GM19455 (cell line): ENCODE measurements around the gene UGT2B28.
"Not testable (repeated sequence)": the region's sequence is repeated elsewhere in the genome, so short reads cannot be mapped to it uniquely, and the experiment has no call there.

Source experiments
- ATAC-seq: cut with Tn5 transposase; IDR thresholded peaks from one replicate; pipeline ENCODE4 v1.9.1; 2021; ENCODE audit not compliant: unreplicated experiment

The UGT2B28 gene

DNA sequence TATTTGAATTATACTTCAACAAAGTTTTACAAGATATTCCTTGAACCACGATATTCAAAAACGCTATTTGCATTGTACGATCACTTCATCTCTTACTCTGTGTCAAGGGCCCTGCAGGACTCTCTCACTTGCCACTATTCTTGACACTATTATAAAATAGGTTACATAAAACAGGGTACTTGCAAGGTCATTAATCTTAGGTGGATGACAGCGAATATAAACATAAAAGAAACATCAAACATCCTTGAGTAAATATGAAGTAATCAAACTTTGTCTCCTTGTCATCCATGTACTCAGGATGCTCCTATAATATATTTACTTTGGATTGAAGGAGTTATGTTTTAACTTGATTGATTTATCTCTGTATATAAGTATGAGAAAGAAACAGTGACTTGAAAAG is at the start of gene UGT2B28:
UGT2B28 (plus strand) TSS at position 395 of the 400 bp plus-strand sequence. CDS start 26 bp downstream, outside the sequence.
- not testable (repeated sequence) for ATAC-seq

DNA sequence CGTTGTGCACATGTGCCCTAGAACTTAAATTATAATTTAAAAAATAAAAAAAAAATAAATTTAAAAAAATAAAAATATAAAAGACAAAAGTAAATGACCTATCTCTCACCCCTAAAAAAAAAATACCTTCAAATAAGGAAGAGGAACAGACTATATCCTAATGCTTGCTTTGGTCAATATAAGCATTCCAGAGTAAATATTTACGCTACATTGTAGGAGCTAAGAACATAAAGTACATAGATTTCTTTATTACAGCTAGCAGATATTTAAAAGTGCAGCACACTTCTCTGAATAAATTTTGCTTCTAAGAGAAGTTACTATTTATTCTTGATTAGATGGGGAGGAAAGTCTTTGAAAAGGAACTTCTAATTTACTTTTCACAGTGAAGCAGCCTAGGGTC is 41.2 kb upstream of the UGT2B28 start:
- ATAC-seq = no peak

DNA sequence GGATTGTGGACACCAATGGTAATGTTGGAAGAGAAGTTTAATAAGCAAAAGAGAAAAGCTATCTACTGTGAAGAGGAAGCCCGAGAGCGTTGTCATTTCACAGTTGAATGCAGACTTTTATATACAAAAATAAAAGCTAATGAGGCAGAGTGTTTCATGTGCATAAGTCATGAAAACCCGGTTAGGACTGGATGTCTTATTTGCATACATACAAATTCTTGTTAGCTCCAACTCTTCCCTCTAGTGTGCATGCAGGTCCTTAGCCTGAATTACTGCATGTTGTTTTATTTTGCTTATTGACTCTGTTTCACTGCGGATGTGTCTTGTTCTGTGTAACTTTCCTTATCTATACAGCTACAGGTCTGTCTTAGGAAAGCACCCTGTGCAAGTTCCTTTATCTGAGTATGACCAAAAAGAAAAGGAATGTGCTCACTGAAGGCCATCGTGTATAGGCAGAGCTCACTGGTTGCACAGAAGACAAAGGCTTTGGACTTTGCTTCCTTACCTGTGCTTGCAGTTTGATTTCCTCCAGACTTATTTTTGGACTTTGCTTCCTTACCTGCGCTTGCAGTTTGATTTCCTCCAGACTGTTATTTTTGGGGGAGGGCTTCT is 40.6 kb upstream of the UGT2B28 start:
- ATAC-seq = no peak

DNA sequence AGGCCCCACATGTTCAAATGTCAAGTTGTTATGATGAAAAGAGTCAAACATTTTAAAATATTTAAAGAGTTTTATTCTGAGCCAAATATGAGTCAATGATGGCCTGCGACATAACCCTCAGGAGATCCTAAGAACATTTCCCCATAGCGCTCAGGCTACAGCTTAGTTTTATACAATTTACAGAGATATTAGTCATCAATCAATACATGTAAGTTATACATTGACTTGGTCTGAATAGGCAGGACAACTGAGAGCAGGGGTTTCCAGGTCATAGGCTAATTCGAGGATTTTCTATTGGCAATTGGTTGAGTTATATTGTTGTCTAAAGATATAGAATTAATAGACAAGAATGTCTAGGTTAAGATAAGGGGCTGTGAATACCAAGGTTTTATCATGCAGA is 39.5 kb upstream of the UGT2B28 start:
- ATAC-seq = not testable (repeated sequence)

DNA sequence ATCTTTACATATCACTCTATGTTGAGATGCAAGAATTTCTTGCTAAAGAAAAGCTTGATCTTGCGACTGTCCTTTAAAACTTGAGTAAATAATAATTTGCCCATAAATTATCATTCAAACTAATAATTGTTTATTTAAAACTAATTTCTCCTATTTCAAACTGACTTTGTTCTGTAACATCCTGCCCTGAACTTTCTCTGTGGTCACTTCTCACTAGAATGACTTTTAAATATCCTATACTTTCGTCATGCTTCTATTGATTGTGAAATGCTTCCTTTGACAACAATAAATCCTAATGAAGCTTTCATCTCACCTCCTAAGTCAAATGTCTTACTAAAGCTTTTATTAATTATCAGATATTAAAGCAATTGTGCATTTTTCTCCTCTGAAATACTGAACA is 38.5 kb upstream of the UGT2B28 start:
- ATAC-seq = not testable (repeated sequence)

DNA sequence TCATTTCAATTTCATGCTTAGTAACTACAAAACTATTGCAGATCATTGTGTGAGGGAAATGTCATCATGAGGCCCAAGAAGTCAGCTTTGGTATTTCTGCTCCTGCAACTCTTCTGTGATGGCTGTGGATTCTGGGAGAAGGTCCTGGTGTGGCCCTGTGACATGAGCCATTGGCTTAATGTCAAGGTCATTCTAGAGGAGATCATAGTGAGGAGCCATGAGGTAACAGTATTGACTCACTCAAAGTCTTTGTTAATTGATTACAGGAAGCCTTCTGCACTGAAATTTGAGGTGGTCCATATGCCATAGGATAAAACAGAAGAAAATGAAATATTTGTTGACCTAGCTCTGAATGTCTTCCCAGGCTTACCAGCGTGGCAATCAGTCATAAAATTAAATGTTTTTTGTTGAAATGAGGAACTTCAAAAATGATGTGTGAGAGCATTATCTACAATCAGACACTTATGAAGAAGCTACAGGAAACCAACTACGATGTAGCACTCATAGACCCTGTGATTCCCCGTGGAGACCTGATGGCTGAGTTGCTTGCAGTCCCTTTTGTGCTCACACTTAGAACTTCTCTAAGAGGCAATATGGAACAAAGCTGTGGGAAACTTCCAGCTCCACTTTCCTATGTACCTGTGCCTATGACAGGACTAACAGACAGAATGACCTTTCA is 37.6 kb upstream of the UGT2B28 start:
- not testable (repeated sequence) for ATAC-seq

DNA sequence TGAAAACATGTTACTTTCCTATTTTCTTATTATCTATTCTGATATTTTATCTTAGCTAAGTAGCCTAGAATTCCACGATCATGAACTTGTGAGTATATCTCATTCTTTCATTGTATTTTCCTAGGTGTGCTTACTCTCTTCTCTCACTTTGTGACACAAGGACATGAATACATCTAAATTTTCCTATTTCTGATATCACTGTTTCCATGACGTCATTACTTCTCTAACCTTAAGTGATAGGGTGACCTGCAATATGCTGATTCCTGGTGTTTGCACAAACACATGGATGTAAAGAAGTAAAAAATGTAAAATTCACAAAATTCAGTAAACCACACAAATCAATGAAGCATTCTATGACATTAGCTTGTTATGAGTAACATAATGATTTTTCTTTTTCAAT is 29.4 kb upstream of the UGT2B28 start:
- not testable (repeated sequence) for ATAC-seq

DNA sequence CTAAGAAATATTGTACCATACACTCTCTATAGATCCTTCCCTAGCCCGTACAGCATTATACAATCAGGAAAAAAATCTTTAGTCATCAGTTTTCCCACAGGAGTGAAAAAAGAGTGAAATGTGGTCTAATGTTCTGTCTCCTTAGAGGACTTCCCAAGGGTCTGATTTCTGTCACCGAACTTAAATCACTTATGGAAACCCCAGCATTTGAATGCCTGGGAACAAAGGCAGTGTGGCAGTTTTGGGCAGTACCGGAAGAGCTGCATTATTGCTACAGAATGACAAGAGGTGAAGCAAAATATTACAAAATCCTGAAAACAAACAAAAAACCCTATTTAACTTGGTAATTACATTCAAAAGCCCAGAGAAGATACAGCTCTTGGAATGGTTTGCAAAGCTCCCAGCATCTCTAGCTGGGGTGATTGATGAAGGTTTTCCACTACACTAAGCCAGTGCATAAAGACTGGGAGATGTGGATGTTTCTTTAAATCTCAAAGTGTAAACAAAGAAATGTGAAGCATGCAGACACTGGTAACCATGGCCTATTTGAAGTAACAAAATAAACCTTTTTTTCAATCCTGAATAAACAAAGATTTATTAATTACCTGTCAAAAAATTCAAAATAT is 27.0 kb upstream of the UGT2B28 start:
- ATAC-seq = not testable (repeated sequence)

DNA sequence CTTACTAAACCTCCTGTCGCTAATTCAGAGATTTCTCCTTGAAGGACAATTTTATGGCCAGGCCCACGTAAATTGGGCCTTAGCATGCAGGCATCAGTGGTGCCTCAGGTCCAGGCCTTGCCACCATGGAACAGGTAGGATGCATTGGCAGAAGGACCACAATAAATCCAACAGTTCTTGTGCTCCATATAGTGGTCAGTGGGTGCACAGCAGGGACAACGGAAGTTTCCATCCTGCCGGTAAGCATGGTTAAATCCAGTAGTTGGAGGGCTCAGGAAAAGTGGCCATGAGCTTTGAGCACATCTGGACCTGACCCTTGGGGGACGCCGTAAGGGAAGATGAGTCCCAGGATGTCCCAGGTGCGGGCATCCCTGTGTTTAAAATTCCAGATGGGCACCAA is 11.7 kb upstream of the UGT2B28 start:
- ATAC-seq = not testable (repeated sequence)

DNA sequence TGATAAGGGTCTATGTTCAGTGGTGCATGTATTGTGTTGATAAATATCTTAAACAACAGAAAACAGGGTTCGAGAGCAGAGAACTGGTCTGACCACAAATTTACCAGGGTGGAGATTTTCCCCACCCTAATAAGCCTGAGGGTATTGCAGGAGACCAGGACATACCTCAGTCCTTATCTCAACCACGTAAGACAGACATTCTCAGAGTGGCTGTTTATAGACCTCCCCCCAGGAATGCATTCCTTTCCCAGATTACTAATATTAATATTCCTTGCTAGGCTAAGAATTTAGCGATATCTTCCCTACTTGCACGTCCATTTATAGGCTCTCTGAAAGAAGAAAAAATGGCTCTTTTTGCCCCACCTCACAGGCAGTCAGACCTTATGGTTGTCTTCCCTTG is 16.1 kb downstream of the UGT2B28 start:
- not testable (repeated sequence) for ATAC-seq

DNA sequence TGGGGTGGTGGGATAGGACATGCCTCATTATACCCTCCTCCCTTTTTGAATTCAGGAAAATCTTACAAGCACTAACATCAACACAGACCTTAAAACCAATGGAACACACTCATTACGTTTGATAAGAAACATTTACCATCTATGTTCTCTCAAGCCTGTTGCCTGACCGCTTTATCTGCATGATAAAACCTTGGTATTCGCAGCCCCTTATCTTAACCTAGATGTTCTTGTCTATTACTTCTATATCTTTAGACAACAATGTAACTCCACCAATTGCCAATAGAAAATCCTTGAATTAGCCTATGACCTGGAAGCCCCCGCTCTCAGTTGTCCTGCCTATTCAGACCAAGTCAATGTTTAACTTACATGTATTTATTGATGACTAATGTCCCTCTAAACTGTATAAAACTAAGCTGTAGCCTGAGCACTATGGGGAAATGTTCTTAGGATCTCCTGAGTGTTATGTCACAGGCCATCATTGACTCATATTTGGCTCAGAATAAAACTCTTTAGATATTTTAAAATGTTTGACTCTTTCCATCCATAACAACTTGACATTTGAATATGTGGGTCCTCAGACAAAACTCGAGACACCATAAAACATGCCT is 28.3 kb downstream of the UGT2B28 start:
- ATAC-seq = not testable (repeated sequence)

DNA sequence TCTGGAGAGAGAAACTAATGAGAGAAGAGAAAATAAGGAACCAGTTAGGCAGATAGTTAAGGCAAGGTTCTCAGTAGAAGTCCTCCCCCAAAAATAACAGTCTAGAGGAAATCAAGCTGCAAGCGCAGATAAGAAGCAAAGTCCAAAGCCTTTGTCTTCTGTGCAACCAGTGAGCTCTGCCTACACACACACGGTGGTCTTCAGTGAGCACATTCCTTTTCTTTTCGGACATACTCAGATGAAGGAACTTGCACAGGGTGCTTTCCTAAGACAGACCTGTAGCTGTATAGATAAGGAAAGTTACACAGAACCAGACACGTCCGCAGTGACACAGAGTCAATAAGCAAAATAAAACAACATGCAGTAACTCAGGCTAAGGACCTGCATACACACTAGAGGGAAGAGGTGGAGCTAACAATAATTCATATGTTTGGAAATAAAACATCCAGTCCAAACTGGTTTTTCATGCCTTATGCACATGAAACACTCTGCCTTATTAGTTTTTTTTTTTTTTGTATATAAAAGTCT is 29.3 kb downstream of the UGT2B28 start:
- ATAC-seq = not testable (repeated sequence)

DNA sequence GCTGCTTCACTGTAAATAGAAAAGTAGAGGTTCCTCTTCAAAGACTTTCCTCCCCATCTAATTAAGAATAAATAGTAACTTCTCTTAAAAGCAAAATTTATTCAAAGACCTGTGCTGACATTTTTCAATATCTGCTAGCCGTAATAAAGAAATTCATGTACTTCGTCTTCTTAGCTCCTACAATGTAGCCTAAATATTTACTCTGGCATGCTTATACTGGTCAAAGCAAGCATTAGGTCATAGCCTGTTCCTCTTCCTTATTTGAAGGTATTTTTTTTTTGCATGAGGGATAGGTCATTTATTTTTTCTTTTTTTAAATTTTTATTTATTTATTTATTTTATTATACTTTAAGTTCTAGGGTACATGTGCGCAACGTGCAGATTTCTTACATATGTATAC is 30.0 kb downstream of the UGT2B28 start:
- ATAC-seq = not testable (repeated sequence)

DNA sequence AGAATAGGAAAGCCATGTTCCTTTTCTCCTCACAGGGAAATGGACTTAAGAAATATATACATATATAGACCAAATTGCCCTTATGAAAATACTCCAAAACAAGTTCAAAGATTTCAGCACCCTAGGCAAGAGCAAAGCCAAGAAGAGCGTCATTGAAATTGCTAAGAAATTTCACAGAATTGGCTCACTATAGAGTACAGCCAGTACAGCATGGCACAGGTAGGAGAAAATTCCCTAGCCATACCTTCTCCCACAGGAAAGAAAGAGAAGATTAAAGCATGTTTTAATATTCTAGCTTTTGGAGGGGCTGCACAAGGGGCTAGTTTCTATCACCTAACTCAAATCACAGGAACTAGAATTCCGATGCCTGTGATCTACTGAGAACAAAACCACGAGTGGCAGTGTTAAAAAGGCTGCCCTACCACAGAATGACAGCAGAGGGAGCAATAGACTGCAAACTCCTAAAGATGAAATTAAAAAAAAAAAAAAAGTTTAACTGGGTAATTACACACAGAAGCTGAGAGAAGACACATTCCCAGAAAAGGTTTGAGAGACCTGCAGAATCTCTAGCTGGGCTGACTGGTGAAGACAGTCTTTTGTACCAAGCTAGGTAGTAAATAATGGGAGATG is 37.5 kb downstream of the UGT2B28 start:
- peak; percentile 75 for ATAC-seq

DNA sequence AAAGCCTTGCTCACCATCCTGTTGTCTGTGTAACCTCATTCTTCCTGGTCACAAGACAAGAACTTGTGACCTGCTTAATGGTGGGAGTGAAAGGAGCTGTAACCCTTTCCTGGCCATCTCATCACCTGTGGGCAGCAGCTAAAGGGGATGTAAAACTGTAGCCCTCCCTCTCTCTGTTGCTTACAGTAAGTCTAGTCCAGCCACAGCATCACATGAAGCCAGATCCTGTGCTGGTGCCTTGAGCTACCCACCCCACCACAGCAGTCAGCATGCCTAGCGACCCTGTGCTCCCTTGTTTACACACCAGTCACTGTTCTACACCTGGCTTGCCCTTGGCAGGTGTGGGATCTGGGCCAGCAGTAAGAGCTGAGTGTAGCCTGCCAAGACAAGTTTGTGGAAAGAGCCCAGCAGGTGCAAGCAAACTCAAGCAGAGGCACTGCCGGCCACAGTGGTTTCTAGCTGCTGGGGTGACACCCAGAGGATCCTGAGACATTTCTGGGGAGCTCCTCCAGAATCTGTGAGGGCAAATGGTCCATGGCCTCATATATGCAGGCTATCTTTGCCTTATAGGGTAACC is 41.0 kb downstream of the UGT2B28 start:
- no peak for ATAC-seq

DNA sequence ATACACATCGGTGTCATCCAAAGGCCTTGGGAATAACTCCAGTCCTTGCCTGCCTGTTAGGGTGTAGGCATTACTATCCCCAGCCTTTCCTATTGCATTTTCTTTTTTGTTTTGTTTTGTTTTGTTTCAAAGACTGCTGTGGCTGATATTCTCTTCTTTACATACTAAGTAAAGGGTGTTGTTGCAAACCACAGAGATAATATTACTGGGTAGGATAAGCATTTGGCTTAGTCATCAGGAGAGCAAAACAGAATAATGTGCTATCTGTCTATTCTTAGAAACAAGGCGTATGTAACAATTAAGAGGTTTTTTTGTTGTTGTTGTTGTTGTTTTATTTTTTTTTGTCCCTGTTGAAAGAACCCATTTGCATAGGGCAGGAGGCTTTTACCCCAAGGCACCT is 41.8 kb downstream of the UGT2B28 start:
- ATAC-seq = no peak

DNA sequence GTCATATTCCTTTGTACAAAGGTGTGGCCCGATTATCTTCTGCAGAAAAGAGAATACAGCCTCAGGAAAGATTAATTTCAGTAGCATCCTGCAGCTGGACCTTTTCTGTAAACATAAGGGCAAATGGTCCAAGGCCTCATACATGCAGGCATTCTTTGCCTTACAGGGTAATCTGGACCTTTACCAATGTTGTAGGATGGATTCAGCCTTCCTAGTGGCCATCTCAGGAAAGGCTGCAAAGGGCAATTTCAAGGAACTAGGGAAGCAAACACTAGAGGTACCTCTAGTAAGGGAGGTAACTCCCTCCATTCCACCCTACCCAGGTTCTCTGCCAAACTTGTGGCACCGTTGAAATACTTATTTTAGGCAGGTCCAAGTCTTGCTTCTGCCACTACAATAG is 43.0 kb downstream of the UGT2B28 start:
- ATAC-seq = no peak

DNA sequence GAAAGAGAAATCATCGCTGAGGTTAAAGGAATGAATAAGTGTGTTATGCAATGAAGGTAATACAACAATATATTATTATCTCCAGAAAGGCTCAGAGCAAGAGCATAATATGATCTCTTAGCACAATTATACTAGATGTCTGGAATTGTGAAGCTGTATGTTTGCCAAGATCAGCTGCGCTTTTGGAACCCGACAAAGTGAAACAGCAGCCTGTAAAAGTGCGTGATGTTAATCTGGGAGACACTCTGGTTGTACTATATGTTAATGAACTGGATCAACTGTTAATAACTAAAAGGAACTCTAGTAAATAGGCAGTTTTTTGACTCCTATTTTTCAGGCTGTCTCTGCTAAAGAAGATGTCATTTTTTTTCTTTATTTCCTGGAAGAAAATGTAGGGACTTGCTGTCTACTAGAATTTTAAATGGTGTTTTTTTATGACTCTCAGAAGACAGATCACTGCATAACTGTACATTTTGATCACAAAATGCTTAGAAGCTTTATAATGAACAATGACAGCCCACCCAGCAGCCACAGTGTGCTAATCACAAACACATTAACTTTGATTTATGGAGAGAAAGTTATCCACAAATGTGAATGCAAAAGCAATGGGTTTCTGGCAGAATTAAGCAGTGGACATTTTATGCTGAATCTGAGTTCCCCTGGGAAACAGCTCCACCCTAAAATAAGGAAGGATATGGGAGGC is 50.2 kb downstream of the UGT2B28 start:
- ATAC-seq = no peak

DNA sequence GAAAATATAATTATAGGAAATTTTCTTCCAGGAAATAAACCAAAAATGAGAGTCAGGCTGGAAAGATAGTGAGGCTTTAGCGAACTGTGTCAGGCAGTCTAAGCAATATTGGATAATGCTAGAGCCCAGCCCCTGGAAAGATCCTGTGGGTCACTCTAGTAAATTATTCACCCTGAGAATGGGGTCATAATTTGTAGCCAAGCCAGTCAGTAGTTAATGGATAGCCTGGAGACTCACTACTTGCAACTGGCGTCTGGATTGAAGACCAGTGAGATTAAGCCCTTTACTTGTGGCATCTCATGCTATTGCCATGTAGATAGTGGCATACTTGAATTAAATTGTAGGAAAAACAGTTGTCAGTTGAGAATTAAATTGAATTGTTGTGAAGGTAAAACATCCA is 51.0 kb downstream of the UGT2B28 start:
- ATAC-seq = not testable (repeated sequence)

DNA sequence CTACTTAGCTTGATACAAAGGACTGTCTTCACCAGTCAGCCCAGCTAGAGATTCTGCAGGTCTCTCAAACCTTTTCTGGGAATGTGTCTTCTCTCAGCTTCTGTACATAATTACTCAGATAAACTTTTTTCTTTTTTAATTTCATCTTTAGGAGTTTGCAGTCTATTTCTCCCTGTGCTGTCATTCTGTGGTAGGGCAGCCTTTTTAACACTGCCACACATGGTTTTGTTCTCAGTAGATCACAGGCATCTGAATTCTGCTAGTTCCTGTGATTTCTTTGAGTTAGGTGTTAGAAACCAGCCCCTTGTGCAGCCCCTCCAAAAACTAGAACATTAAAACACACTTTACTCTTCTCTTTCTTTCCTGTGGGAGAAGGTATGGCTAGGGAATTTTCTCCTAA is 55.2 kb downstream of the UGT2B28 start:
- not testable (repeated sequence) for ATAC-seq
